GM12873 (cell line): Measurements from ENCODE around the gene CAPZA1.

Experiments used
- TF ChIP-seq, protein P1 (sequence below): IDR thresholded peaks from 2 replicates; pipeline ENCODE4 v1.5.1; 2012; ENCODE audit warnings: low read depth, mild to moderate bottlenecking, moderate library complexity, low read length, control low read depth; ENCODE audit not compliant: insufficient read depth; ENCODE audit errors: missing control alignments

Gene CAPZA1

DNA sequence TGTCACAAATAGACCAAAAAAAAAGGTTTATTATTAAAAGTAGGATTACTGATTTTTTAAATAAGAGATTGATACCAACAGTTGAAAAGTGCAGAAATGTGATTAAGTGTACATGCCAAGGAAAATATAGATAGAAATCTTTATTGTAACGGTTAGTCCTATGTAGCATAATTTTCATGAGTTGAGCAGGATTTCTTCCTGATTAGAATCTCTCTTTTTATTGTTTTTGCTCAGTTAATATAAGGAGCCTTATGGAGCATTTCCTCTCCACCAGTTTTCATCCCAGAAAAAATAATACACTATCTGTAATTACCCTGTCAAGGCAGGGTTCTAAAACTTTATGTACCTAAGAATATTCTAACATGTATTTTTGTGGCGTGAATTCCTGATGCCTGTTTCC lies 23.4 kb downstream of the CAPZA1 start:
- TF ChIP-seq, protein P1, sequence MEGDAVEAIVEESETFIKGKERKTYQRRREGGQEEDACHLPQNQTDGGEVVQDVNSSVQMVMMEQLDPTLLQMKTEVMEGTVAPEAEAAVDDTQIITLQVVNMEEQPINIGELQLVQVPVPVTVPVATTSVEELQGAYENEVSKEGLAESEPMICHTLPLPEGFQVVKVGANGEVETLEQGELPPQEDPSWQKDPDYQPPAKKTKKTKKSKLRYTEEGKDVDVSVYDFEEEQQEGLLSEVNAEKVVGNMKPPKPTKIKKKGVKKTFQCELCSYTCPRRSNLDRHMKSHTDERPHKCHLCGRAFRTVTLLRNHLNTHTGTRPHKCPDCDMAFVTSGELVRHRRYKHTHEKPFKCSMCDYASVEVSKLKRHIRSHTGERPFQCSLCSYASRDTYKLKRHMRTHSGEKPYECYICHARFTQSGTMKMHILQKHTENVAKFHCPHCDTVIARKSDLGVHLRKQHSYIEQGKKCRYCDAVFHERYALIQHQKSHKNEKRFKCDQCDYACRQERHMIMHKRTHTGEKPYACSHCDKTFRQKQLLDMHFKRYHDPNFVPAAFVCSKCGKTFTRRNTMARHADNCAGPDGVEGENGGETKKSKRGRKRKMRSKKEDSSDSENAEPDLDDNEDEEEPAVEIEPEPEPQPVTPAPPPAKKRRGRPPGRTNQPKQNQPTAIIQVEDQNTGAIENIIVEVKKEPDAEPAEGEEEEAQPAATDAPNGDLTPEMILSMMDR = no peak

DNA sequence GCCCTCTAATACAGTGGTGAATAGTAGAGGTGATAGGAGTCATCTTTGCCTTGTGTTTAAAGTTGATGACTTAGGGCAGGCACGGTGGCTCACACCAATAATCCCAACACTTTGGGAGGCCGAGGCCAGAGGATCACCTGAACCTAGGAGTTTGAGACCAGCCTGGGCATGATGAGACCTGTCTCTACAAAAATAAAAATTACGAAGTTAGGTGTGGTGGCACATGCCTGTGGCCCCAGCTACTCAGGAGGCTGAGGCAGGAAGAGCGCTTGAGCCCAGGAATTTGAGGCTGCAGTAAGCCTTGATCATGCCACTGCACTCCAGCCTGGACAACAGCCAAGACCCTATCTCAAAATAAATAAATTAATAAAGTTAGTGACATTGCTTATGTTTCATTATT lies 26.6 kb downstream of the CAPZA1 start:
- TF ChIP-seq, protein P1 = no peak

DNA sequence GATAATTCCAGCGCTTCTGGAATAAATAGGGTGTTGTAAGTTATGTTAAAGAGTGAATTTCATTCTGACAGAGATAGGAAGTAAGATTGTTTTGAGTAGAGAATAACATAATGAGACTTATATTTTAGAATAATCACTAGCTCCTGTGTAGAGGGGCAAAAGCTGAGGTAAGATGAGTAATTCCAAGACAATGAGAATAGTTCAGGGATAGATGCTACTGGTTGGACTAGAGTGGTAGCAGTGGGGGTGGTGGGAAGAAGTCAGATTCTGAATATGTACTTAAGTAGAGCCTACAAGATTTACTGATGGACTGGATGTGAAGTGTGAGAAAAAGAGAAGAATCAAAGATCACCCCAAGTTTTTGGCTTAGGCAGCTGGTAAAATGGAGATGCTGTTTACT lies 31.6 kb downstream of the CAPZA1 start:
- TF ChIP-seq, protein P1 = no peak

DNA sequence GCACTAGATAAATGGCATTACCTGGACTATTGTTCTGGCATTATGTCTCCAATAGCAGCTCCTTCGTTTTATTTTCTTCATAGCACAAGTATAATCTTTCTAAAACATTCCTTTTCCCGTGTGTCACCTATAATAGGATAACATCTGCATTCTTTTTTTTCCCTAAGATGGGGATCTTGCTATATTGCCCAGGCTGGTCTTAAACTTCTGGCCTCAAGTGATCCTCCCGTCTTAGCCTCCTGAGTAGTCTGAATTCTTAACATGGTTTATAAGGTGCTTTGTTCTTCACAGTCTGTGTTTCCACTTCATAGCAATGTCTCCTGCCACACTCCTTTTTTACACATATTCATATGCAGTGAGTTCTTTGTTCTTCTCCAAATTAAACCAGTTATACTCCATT lies 46.2 kb downstream of the CAPZA1 start:
- TF ChIP-seq, protein P1 = no peak

DNA sequence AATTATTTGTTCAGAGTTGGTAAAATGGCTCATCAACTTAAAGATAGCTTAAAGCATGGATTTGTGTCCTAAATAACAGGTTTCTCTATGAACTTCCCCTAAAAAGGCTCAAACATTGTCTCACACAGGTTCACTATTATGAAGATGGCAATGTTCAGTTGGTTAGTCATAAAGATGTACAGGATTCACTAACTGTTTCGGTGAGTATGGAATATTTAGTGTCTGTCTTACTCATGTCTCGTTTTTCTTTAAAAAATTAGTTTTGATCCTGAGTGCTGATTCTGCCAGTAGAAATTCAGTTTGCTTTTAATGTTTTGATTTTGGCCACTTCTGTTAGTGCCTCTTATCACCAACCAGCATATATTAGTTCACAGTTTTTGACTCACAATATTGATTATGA lies 47.3 kb downstream of the CAPZA1 start:
- TF ChIP-seq, protein P1 = no peak

DNA sequence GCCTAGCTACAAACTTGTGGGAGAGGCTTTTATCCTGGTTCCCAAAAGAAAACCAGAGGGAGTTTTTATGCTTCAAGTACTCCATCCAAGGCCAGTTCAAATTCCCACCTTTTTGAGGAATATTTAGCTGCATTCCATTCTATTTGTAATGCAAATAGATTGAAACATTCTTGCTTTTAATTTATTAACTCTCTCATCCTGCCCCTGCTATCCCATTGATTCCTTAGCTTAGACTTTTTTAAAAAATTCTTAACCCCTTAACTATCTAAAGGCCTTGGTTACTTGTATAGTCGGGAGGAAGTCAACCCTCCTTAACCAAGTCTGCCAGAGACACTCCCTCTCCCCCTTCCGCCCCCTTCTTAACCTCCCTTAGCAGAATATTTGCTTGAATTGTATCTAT lies 52.4 kb downstream of the CAPZA1 start:
- TF ChIP-seq, protein P1 = no peak

DNA sequence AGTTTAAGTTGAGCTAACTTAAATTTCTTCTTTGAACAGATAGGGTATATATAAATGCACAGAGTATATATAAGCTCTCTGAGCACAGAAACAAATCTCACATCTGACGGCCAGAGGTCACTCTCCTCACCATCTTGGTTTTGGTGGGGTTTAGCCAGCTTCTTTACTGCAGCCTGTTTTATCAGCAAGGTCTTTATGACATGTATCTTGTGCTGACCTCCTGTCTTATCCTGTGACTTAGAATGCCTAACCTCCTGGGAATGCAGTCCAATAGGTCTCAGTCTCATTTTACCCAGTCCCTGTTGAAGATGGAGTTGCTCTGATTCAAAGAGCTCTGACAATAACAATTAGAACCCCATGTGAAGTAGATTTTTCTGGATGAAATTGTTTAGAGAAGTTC lies 53.2 kb downstream of the CAPZA1 start:
- TF ChIP-seq, protein P1 = no peak
